Activated CD8-positive, alpha-beta memory T cell treated with anti-CD3 and anti-CD28 coated beads, Interleukin-2, amount 50 U/mL, for 24 hours (primary cell): Measurements from ENCODE around the gene GABRB2.

Experiments
- DNase-seq: peaks from one replicate; pipeline ENCODE4 v3.0.0-alpha.2; 2020; ENCODE audit errors: extremely low read depth

GABRB2 gene

GRCh38 chr5:161387121-161387520, 159.4 kb downstream of the GABRB2 start:
- no peak for DNase-seq

- no peak for DNase-seq
Measured at GRCh38 chr5:161385027-161385426, 161.5 kb downstream of the GABRB2 start.

GRCh38 chr5:161382685-161383084, 163.8 kb downstream of the GABRB2 start:
- no peak for DNase-seq

GRCh38 chr5:161380486-161380885, 166.0 kb downstream of the GABRB2 start:
- no peak for DNase-seq

GRCh38 chr5:161378701-161379100, 167.8 kb downstream of the GABRB2 start:
- DNase-seq: no peak

- no peak for DNase-seq
Measured at GRCh38 chr5:161376034-161376433, 170.5 kb downstream of the GABRB2 start.

GRCh38 chr5:161373345-161373707, 173.2 kb downstream of the GABRB2 start:
- no peak for DNase-seq

- DNase-seq: no peak
Measured at GRCh38 chr5:161372682-161373344, 173.7 kb downstream of the GABRB2 start.

GRCh38 chr5:161369022-161369421, 177.5 kb downstream of the GABRB2 start:
- DNase-seq: no peak

GRCh38 chr5:161358446-161358845, 188.1 kb downstream of the GABRB2 start:
- DNase-seq: no peak

- no peak for DNase-seq
Measured at GRCh38 chr5:161344234-161344633, 202.3 kb downstream of the GABRB2 start.

- no peak for DNase-seq
Measured at GRCh38 chr5:161342886-161343285, 203.6 kb downstream of the GABRB2 start.

GRCh38 chr5:161340012-161340411, 206.5 kb downstream of the GABRB2 start:
- DNase-seq: no peak

GRCh38 chr5:161333194-161333880, 213.2 kb downstream of the GABRB2 start:
- no peak for DNase-seq

GRCh38 chr5:161332343-161332742, 214.2 kb downstream of the GABRB2 start:
- DNase-seq: no peak

GRCh38 chr5:161314033-161314432, 232.5 kb downstream of the GABRB2 start:
- DNase-seq: no peak

- DNase-seq: no peak
Measured at GRCh38 chr5:161312882-161313281, 233.6 kb downstream of the GABRB2 start.

GRCh38 chr5:161311965-161312364, 234.6 kb downstream of the GABRB2 start:
- no peak for DNase-seq

GRCh38 chr5:161311146-161311708, 235.3 kb downstream of the GABRB2 start:
- no peak for DNase-seq

- no peak for DNase-seq
Measured at GRCh38 chr5:161306351-161306995, 240.1 kb downstream of the GABRB2 start.

GRCh38 chr5:161305601-161306000, 240.9 kb downstream of the GABRB2 start:
- no peak for DNase-seq

- no peak for DNase-seq
Measured at GRCh38 chr5:161302559-161302958, 244.0 kb downstream of the GABRB2 start.

GRCh38 chr5:161301586-161301985, 244.9 kb downstream of the GABRB2 start:
- no peak for DNase-seq
